ENCODE results near the gene ZNF138.

DNA sequence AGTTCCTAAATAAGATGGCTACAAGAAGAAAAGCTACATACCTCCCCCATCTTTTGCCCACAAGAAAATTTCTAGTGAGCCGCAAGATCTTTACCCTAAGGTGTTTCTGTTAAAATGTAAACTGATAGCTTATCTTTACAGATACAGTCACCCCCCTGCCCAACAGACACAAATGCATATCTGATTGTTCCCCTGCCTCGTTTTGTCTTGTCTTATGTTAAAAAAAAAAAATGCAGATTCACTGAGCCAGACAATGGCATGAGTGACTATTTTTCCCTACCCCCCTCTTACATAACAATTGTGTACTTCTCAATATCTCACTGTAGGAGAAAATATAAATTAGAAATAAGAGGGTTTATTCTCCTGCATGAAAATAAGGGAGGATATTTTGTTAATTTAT lies 8.5 kb downstream of the ZNF138 start:
- TF ChIP-seq EZH2 (IDR thresholded peaks at IDR 0.05; ENCODE audit: borderline replicate concordance, low read depth, low read length, poor library complexity, severe bottlenecking) = no peak
- TF ChIP-seq, protein P1, sequence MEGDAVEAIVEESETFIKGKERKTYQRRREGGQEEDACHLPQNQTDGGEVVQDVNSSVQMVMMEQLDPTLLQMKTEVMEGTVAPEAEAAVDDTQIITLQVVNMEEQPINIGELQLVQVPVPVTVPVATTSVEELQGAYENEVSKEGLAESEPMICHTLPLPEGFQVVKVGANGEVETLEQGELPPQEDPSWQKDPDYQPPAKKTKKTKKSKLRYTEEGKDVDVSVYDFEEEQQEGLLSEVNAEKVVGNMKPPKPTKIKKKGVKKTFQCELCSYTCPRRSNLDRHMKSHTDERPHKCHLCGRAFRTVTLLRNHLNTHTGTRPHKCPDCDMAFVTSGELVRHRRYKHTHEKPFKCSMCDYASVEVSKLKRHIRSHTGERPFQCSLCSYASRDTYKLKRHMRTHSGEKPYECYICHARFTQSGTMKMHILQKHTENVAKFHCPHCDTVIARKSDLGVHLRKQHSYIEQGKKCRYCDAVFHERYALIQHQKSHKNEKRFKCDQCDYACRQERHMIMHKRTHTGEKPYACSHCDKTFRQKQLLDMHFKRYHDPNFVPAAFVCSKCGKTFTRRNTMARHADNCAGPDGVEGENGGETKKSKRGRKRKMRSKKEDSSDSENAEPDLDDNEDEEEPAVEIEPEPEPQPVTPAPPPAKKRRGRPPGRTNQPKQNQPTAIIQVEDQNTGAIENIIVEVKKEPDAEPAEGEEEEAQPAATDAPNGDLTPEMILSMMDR (conservative IDR thresholded peaks at IDR 0.05; ENCODE audit: low read depth, low read length) = no peak
